ENCODE data around the gene KRT5. TPM values are rescaled to one million over a fixed set of nuclear protein-coding genes. Genes with fewer than 3 reads are reported as not detected.

Gene KRT5
- not detected in 2 replicates for polyA plus RNA-seq (2012; rRNA removed)
- not detected in 2 replicates for polyA plus RNA-seq (2012; cell fraction: cytosol; rRNA removed)
- polyA plus RNA-seq (2012; cell fraction: nucleus; rRNA removed) = not detected in 2 replicates

DNA sequence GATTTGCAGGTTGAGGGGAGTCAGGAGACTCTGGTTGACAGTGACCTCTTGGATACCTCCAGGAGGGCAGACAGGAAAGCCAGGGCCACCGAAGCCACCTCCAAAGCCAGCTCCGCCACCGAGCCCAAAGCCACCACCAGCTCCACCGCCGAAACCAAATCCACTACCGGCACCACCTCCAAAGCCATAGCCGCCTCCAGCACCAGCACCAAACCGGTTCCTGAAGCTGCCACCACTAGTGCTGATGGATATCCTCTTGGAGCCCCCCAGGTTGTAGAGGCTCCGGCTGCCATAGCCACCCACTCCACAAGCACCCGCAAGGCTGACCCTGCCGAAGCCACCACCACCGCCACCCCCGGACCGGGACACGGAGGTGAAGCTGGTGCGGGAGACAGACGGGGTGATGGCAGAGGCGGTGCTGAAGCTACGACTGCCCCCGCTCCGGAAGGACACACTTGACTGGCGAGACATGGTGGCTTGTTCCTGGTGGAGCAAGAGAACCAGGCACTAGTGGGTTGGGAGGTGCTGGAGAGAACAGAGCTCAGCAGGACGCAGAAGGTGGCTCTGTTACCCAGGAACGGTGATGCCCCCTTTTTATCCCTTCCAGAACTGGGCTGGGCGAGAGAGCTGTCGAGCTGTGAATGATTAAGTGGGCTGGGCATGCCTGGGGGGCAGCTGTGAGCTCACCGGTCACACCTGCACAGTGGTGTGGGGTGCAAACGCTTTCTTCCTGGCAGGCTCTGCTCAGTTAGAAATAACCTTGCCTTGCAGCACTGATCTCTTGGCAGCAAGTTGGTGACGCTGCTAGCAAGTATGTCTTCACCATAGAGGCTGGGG, at the start of gene KRT5:
Gene KRT5 (minus strand): TSS at position 569 of the 837 bp plus-strand sequence. CDS start 98 bp downstream, at position 471.
- no peaks in the 10 kb centered on the region for H3K79me2 ChIP-seq (ENCODE audit: insufficient read depth)
- no peaks in the 10 kb centered on the region for H3K9me3 ChIP-seq
- ChIA-PET POLR2A (no interaction called here), CTCF (interaction anchor here (1.1 to 1.4 kb wide), 3 partner anchors 148 to 365 kb away, joined by 3 to 4 read pairs (median 4); no protein-coding TSS in a partner anchor)
- no peaks in the 10 kb centered on the region for H3K4me1 ChIP-seq (ENCODE audit: control insufficient read depth in 1 of 2, insufficient read depth in 2 of 2, low read depth in 1 of 2, low read length in 1 of 2)
- H3K9ac ChIP-seq = no peak within 1 kb of the TSS
- H3K27ac ChIP-seq (ENCODE audit: low read depth in 2 of 2, low read length in 1 of 2) = no peak within 1 kb of the TSS
- no peaks in the 10 kb centered on the region for H3K36me3 ChIP-seq (replicated peaks in 1 of 2; ENCODE audit: control insufficient read depth in 1 of 2, insufficient read depth in 2 of 2, low read length in 1 of 2)
- TF ChIP-seq TEAD4 (IDR thresholded peaks at IDR 0.05; ENCODE audit: borderline replicate concordance, insufficient read depth) (no peak), EP300 (IDR thresholded peaks at IDR 0.05; ENCODE audit: borderline replicate concordance in 1 of 2, low read depth in 1 of 2, low read length in 1 of 2) (no peak), POLR2AphosphoS5 (IDR thresholded peaks at IDR 0.05; ENCODE audit: low read depth, low read length) (no peak), TCF12 (IDR thresholded peaks at IDR 0.05) (no peak), NRF1 (IDR thresholded peaks at IDR 0.05; ENCODE audit: low read depth, low read length) (no peak), RCOR1 (IDR thresholded peaks at IDR 0.05; ENCODE audit: low read length) (no peak), MXI1 (IDR thresholded peaks at IDR 0.05; ENCODE audit: low read depth, low read length) (no peak), MEF2A (IDR thresholded peaks at IDR 0.05; ENCODE audit: borderline replicate concordance, low read depth) (no peak), FOXJ3 (CRISPR knock-in tag; IDR thresholded peaks at IDR 0.05) (no peak)
- TF ChIP-seq, protein P1, sequence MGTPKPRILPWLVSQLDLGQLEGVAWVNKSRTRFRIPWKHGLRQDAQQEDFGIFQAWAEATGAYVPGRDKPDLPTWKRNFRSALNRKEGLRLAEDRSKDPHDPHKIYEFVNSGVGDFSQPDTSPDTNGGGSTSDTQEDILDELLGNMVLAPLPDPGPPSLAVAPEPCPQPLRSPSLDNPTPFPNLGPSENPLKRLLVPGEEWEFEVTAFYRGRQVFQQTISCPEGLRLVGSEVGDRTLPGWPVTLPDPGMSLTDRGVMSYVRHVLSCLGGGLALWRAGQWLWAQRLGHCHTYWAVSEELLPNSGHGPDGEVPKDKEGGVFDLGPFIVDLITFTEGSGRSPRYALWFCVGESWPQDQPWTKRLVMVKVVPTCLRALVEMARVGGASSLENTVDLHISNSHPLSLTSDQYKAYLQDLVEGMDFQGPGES (IDR thresholded peaks at IDR 0.05; ENCODE audit: low read depth, low read length) = no peak
- TF ChIP-seq, protein P2, sequence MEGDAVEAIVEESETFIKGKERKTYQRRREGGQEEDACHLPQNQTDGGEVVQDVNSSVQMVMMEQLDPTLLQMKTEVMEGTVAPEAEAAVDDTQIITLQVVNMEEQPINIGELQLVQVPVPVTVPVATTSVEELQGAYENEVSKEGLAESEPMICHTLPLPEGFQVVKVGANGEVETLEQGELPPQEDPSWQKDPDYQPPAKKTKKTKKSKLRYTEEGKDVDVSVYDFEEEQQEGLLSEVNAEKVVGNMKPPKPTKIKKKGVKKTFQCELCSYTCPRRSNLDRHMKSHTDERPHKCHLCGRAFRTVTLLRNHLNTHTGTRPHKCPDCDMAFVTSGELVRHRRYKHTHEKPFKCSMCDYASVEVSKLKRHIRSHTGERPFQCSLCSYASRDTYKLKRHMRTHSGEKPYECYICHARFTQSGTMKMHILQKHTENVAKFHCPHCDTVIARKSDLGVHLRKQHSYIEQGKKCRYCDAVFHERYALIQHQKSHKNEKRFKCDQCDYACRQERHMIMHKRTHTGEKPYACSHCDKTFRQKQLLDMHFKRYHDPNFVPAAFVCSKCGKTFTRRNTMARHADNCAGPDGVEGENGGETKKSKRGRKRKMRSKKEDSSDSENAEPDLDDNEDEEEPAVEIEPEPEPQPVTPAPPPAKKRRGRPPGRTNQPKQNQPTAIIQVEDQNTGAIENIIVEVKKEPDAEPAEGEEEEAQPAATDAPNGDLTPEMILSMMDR (IDR thresholded peaks at IDR 0.05) = no peak
- no peaks in the 10 kb centered on the region for H3K9me2 ChIP-seq
- no peak within 1 kb of the TSS for H3K4me3 ChIP-seq (ENCODE audit: low read depth in 2 of 2, low read length in 1 of 2)
- 46% methylated on average over 25 of the region's 29 CpGs for WGBS (ENCODE audit: low lambda C conversion rate)
- peaks cover 59% of the 10 kb centered on the region; the same call in 1 of the 2 replicates for H3K27me3 ChIP-seq (ENCODE audit: insufficient read depth)
- no peaks in the 10 kb centered on the region for H4K20me1 ChIP-seq (ENCODE audit: insufficient read depth)
- no peak for DNase-seq
- H2AFZ ChIP-seq (ENCODE audit: low read depth) = no peak within 1 kb of the TSS
- no peaks in the 10 kb centered on the region for H3F3A ChIP-seq (replicated peaks; ENCODE audit: insufficient read depth)
- no peak within 1 kb of the TSS for H3K4me2 ChIP-seq

DNA sequence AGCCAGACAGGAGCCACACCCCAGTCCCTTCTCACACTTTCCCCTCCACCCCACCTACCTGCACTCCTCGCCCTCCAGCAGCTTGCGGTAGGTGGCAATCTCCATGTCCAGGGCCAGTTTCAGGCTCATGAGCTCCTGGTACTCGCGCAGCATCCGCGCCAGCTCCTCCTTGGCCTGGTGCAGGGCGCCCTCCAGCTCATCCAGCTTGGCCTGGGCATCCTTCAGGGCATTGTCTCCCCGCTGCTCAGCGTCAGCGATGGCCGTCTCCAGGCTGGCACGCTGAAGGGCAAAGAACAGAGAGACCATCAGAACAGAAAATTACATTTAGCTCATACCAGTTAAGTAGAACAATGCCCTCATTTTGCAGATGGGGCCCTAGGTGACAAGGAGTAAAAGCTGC, 47.9 kb upstream of the KRT5 start:
- H3K9ac ChIP-seq = no peak overlapping the region
- no peaks in the 10 kb centered on the region; a peak in 1 of 4 replicates for H3K4me1 ChIP-seq (ENCODE audit: control insufficient read depth in 1 of 2, insufficient read depth in 2 of 2, low read depth in 1 of 2, low read length in 1 of 2)
- no peak for DNase-seq
- WGBS (ENCODE audit: low lambda C conversion rate) = 16% methylated on average over 12 of the region's 12 CpGs
- no peak overlapping the region for H3K4me3 ChIP-seq (ENCODE audit: low read depth in 2 of 2, low read length in 1 of 2)
- H3K27me3 ChIP-seq (ENCODE audit: insufficient read depth) = peaks cover 73% of the 10 kb centered on the region
- ChIA-PET CTCF (interaction anchor here (0.9 to 1.7 kb wide), 3 partner anchors 312 to 413 kb away, joined by 3 to 5 read pairs (median 4); no protein-coding TSS in a partner anchor), POLR2A (no interaction called here)
- no peaks in the 10 kb centered on the region for H3F3A ChIP-seq (replicated peaks; ENCODE audit: insufficient read depth)
- no peak overlapping the region for H3K4me2 ChIP-seq
- H2AFZ ChIP-seq (ENCODE audit: low read depth) = no peak overlapping the region
- H3K9me3 ChIP-seq = no peaks in the 10 kb centered on the region
- TF ChIP-seq POLR2AphosphoS5 (IDR thresholded peaks at IDR 0.05; ENCODE audit: low read depth, low read length) = no peak
- no peak for TF ChIP-seq MXI1 (IDR thresholded peaks at IDR 0.05; ENCODE audit: low read depth, low read length)
- TF ChIP-seq JUND (IDR thresholded peaks at IDR 0.05) = no peak
- no peak for TF ChIP-seq GABPA (IDR thresholded peaks at IDR 0.05; ENCODE audit: low read depth)
- TF ChIP-seq TAF1 (IDR thresholded peaks at IDR 0.05; ENCODE audit: borderline replicate concordance, low read depth, low read length) = no peak
- TF ChIP-seq RAD21 (IDR thresholded peaks at IDR 0.05; ENCODE audit: low read length) = no peak
- TF ChIP-seq TEAD4 (IDR thresholded peaks at IDR 0.05; ENCODE audit: borderline replicate concordance, insufficient read depth) = no peak
- TF ChIP-seq, protein P3, sequence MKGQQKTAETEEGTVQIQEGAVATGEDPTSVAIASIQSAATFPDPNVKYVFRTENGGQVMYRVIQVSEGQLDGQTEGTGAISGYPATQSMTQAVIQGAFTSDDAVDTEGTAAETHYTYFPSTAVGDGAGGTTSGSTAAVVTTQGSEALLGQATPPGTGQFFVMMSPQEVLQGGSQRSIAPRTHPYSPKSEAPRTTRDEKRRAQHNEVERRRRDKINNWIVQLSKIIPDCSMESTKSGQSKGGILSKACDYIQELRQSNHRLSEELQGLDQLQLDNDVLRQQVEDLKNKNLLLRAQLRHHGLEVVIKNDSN (IDR thresholded peaks at IDR 0.05; ENCODE audit: borderline replicate concordance, low read depth) = no peak
- TF ChIP-seq, protein P1 (IDR thresholded peaks at IDR 0.05; ENCODE audit: low read depth, low read length) = no peak
- TF ChIP-seq MEF2A (IDR thresholded peaks at IDR 0.05; ENCODE audit: borderline replicate concordance, low read depth) = no peak
- TF ChIP-seq FOSL2 (IDR thresholded peaks at IDR 0.05; ENCODE audit: borderline replicate concordance, low read depth) = no peak
- no peaks in the 10 kb centered on the region for H4K20me1 ChIP-seq (ENCODE audit: insufficient read depth)
- H3K36me3 ChIP-seq (replicated peaks in 1 of 2; ENCODE audit: control insufficient read depth in 1 of 2, insufficient read depth in 2 of 2, low read length in 1 of 2) = no peaks in the 10 kb centered on the region
- no peak overlapping the region for H3K27ac ChIP-seq (ENCODE audit: low read depth in 2 of 2, low read length in 1 of 2)
- H3K9me2 ChIP-seq = no peaks in the 10 kb centered on the region
- H3K79me2 ChIP-seq (ENCODE audit: insufficient read depth) = no peaks in the 10 kb centered on the region

All from SK-N-SH (cell line).